Measurements from ENCODE around the gene CDH20. TPM values are rescaled to one million over a fixed set of nuclear protein-coding genes. Genes with fewer than 3 reads are reported as not detected.

CDH20 gene
- polyA plus RNA-seq, 1 experiment = not detected

DNA sequence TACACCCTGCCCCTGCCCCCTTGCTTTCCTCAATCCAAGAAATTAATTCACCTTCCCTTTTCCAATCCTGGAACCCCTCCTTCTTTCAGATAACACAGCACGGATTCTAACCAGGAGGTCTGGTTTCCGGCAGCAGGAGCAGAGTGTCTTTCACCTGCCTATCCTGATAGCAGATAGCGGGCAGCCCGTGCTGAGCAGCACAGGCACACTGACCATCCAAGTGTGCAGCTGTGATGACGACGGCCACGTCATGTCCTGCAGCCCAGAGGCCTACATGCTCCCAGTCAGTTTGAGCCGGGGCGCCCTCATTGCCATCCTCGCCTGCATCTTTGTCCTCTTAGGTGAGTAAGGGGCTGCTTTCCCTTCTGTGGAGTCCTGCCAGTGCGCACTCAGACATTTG, 216.7 kb downstream of the CDH20 start:
- ChIA-PET POLR2A (no interaction called here), CTCF (interaction anchor here (1.6 to 4.3 kb wide), 3 partner anchors 32 to 581 kb away, joined by 4 to 23 read pairs (median 13); no protein-coding TSS in a partner anchor)
- Histone ChIP-seq H3K4me3 (ENCODE audit: low read depth, low read length) (no peak overlapping the region), H3K9me3 (ENCODE audit: control insufficient read depth, insufficient read depth, low read length) (peaks cover 6% of the 10 kb centered on the region), H3K27ac (ENCODE audit: low read depth, low read length) (no peak overlapping the region), H3K27me3 (ENCODE audit: control insufficient read depth, insufficient read depth, low read length) (no peaks in the 10 kb centered on the region)
- TF ChIP-seq, protein P1, sequence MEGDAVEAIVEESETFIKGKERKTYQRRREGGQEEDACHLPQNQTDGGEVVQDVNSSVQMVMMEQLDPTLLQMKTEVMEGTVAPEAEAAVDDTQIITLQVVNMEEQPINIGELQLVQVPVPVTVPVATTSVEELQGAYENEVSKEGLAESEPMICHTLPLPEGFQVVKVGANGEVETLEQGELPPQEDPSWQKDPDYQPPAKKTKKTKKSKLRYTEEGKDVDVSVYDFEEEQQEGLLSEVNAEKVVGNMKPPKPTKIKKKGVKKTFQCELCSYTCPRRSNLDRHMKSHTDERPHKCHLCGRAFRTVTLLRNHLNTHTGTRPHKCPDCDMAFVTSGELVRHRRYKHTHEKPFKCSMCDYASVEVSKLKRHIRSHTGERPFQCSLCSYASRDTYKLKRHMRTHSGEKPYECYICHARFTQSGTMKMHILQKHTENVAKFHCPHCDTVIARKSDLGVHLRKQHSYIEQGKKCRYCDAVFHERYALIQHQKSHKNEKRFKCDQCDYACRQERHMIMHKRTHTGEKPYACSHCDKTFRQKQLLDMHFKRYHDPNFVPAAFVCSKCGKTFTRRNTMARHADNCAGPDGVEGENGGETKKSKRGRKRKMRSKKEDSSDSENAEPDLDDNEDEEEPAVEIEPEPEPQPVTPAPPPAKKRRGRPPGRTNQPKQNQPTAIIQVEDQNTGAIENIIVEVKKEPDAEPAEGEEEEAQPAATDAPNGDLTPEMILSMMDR (IDR thresholded peaks at IDR 0.05; ENCODE audit: low read depth, low read length) = no peak
- DNase-seq (ENCODE audit: low read depth, low spot score) = no peak

DNA sequence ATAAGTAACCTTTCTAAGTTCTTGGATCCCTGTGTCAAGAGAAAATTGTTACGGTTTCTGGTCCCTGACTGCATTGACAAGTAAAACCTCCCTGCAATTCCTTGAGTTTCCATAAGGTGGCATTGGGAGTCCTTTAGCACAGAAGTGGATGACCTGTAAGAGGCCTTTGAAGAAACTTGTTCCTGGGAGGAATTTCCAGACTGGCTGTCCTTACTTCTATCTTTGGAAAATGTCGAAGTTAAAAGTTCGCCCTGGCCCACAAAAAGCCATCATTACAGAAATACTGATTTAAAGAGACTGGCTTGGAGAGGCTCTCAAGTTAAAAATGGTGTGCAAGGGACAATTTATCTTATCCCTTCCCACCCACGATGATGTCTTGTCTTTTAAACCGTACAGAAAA, 218.4 kb downstream of the CDH20 start:
- DNase-seq (ENCODE audit: low read depth, low spot score) = peak; percentile 82
- Histone ChIP-seq H3K27me3 (ENCODE audit: control insufficient read depth, insufficient read depth, low read length) (no peaks in the 10 kb centered on the region), H3K9me3 (ENCODE audit: control insufficient read depth, insufficient read depth, low read length) (peaks cover 6% of the 10 kb centered on the region), H3K4me3 (ENCODE audit: low read depth, low read length) (no peak overlapping the region), H3K27ac (ENCODE audit: low read depth, low read length) (no peak overlapping the region)
- CTCF ChIA-PET = interaction anchor here (0.5 to 2.7 kb wide), 18 partner anchors 30 to 630 kb away, joined by 3 to 28 read pairs (median 4); no protein-coding TSS in a partner anchor
- TF ChIP-seq, protein P1 (IDR thresholded peaks at IDR 0.05; ENCODE audit: low read depth, low read length) = peak; percentile 97
- POLR2A ChIA-PET = no interaction called here

DNA sequence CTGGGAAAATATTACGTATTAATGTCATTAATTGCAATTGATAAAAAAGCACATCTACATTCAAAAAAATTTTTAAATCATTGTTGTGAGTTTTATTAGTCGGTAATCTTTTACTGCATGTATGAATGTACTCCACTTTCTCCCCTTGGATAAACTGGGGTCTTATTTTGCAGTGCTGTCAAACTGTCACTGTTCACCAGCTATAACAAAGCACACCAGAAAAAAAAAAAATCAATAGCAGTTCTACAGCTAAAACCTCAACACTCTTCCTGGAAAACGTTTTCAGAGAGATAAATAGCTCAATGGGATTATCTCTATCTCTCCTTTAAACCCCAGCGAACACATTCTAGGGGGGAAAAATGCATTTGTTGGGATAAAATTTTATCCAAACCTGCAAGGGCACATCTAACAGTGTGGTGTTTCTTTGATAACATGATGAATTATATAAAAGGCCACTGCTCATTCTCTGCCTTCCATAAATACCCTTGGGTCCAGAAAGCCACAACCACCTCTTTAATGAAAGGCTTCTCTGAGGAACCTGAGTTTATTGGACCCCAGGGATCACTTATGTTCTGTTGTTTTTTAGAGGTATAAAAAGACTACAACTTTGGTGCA, 219.9 kb downstream of the CDH20 start:
- CTCF ChIA-PET = interaction anchor here (1.3 to 2.7 kb wide), 5 partner anchors 29 to 578 kb away, joined by 3 to 28 read pairs (median 5); no protein-coding TSS in a partner anchor
- Histone ChIP-seq H3K9me3 (ENCODE audit: control insufficient read depth, insufficient read depth, low read length) (peaks cover 6% of the 10 kb centered on the region), H3K4me3 (ENCODE audit: low read depth, low read length) (no peak overlapping the region), H3K27ac (ENCODE audit: low read depth, low read length) (no peak overlapping the region), H3K27me3 (ENCODE audit: control insufficient read depth, insufficient read depth, low read length) (no peaks in the 10 kb centered on the region)
- POLR2A ChIA-PET = interaction anchor here (0.7 kb wide), 1 partner anchor 26 kb away, joined by 3 read pairs; no protein-coding TSS in a partner anchor
- TF ChIP-seq, protein P1 (IDR thresholded peaks at IDR 0.05; ENCODE audit: low read depth, low read length) = no peak
- DNase-seq (ENCODE audit: low read depth, low spot score) = no peak

DNA sequence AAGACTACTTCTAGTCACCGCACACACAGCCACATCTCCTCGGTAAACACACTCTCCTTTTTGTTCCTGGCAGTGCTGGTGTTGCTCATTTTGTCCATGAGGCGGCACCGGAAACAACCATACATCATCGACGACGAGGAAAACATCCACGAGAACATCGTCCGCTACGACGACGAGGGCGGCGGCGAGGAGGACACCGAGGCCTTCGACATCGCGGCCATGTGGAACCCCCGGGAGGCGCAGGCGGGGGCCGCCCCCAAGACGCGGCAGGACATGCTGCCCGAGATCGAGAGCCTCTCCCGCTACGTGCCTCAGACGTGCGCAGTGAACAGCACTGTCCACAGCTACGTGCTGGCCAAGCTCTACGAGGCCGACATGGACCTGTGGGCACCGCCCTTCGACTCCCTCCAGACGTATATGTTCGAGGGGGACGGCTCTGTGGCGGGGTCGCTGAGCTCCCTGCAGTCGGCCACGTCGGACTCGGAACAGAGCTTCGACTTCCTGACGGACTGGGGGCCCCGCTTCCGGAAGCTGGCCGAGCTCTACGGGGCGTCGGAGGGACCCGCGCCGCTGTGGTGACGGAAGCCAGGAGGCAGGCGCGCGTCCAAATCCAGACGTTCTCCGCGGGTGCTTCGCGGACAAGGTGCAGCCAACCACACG, 221.0 kb downstream of the CDH20 start:
- Histone ChIP-seq H3K27ac (ENCODE audit: low read depth, low read length) (no peak overlapping the region), H3K9me3 (ENCODE audit: control insufficient read depth, insufficient read depth, low read length) (peaks cover 6% of the 10 kb centered on the region), H3K4me3 (ENCODE audit: low read depth, low read length) (no peak overlapping the region), H3K27me3 (ENCODE audit: control insufficient read depth, insufficient read depth, low read length) (no peaks in the 10 kb centered on the region)
- POLR2A ChIA-PET = no interaction called here
- CTCF ChIA-PET = interaction anchor here (1.0 to 3.4 kb wide), 3 partner anchors 28 to 577 kb away, joined by 3 to 28 read pairs (median 15); no protein-coding TSS in a partner anchor
- DNase-seq (ENCODE audit: low read depth, low spot score) = no peak
- TF ChIP-seq, protein P1 (IDR thresholded peaks at IDR 0.05; ENCODE audit: low read depth, low read length) = no peak

DNA sequence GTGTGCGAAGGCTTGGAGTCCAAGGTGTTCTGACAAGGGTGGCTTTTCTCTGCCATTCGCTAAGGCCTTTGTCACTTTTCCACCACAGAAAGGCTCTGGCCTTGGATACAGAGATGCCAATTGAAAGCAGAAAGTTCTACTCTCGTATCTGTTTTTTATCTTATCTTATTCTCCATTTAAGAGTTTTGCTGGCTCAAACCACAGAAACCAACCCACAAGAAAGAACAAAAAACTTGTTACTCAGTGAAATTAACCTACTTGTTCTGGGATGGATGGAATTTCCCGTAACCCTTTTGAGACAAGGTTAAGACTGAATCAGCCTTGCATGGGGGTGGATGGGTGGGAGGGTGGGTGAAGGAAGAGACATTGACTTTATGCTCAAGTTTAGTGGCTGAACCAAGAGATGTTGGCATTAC, 221.7 kb downstream of the CDH20 start:
- CTCF ChIA-PET = interaction anchor here (3.4 kb wide), 1 partner anchor 27 kb away, joined by 15 read pairs; no protein-coding TSS in a partner anchor
- no peak for DNase-seq (ENCODE audit: low read depth, low spot score)

More for the DNA sequence above, 221.7 kb downstream of the CDH20 start:
- Histone ChIP-seq H3K27me3 (ENCODE audit: control insufficient read depth, insufficient read depth, low read length) (no peaks in the 10 kb centered on the region), H3K9me3 (ENCODE audit: control insufficient read depth, insufficient read depth, low read length) (peaks cover 6% of the 10 kb centered on the region), H3K4me3 (ENCODE audit: low read depth, low read length) (no peak overlapping the region), H3K27ac (ENCODE audit: low read depth, low read length) (no peak overlapping the region)
- TF ChIP-seq, protein P1 (IDR thresholded peaks at IDR 0.05; ENCODE audit: low read depth, low read length) = no peak
- POLR2A ChIA-PET = no interaction called here
